C4-2B (cell line): Measurements from ENCODE around the gene EIF2B5.

Experiments used
- ZFX ChIP-seq: fragments of 450-650 bp; IDR thresholded peaks from 2 replicates; pipeline ENCODE4 v1.6.1; 2017
- TF ChIP-seq, protein P1 (sequence below): fragments of 450-650 bp; conservative IDR thresholded peaks from 2 replicates; pipeline ENCODE4 v1.5.1; 2017; ENCODE audit warnings: mild to moderate bottlenecking

DNA sequence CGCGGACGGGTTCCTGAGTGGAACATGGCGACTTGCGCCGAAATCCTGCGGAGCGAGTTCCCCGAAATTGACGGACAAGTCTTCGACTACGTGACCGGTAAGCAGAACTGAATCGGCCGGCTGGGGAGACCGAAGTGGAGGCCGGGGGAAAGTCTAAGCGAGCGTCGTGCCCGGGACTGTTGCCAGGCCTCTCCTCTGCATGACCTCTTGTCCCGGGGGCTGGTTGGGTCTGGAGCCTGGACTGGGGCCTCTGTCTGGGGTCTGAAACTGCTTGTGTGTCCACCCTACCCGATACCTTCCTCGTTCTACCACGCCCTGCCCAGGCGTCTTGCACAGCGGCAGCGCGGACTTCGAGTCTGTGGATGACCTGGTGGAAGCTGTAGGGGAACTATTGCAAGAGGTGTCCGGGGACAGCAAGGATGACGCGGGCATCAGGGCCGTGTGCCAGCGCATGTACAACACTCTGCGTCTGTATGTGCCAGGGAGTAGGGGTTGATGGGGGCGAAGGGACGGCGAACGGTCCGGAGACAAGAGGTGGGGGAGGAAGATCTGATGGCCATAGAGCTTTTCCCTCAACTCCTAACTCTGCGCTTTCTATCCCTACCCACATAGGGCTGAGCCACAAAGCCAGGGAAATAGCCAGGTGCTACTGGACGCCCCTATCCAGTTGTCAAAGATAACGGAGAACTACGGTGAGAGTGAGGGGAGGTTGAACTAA, 51.2 kb downstream of the EIF2B5 start, which contains the start of gene ABCF3:
- TF ChIP-seq, protein P1, sequence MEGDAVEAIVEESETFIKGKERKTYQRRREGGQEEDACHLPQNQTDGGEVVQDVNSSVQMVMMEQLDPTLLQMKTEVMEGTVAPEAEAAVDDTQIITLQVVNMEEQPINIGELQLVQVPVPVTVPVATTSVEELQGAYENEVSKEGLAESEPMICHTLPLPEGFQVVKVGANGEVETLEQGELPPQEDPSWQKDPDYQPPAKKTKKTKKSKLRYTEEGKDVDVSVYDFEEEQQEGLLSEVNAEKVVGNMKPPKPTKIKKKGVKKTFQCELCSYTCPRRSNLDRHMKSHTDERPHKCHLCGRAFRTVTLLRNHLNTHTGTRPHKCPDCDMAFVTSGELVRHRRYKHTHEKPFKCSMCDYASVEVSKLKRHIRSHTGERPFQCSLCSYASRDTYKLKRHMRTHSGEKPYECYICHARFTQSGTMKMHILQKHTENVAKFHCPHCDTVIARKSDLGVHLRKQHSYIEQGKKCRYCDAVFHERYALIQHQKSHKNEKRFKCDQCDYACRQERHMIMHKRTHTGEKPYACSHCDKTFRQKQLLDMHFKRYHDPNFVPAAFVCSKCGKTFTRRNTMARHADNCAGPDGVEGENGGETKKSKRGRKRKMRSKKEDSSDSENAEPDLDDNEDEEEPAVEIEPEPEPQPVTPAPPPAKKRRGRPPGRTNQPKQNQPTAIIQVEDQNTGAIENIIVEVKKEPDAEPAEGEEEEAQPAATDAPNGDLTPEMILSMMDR = no peak
- peak; percentile 52; the same call in 1 of the 2 replicates for TF ChIP-seq ZFX
